Stimulated activated CD8-positive, alpha-beta memory T cell treated with anti-CD3 and anti-CD28 coated beads, Interleukin-12 subunit alpha, Interleukin-12 subunit beta, amount 100 ng/mL, for 24 hours (primary cell): ENCODE data around the gene NIPA2.

Source experiments
- DNase-seq: peaks from one replicate; pipeline ENCODE4 v3.0.0-alpha.2; 2020; ENCODE audit errors: extremely low read depth

The NIPA2 gene

GRCh38 chr15:22839046-22839695 is 705 bp downstream of the NIPA2 start:
- DNase-seq = no peak

GRCh38 chr15:22844421-22845288 is 6.2 kb downstream of the NIPA2 start:
- no peak for DNase-seq

- DNase-seq = no peak
These were observed 6.9 kb downstream of the NIPA2 start for GRCh38 chr15:22845289-22845900.

GRCh38 chr15:22846073-22846472 is 7.6 kb downstream of the NIPA2 start:
- no peak for DNase-seq

- no peak for DNase-seq
These were observed 11.6 kb downstream of the NIPA2 start for GRCh38 chr15:22850055-22850454.

DNA sequence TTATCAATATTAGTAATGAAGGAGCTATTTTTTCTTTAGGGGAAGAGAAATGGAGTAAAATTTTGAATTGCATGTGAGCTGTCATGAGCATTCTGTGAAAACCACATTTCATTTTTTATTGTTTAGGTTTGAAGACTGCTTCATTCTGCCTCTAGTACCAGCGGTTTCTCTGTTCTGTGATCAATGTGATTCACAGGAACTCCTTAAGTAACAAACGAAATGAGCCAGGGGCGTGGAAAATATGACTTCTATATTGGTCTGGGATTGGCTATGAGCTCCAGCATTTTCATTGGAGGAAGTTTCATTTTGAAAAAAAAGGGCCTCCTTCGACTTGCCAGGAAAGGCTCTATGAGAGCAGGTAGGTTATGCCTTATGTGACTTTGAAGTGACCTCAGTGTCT is 13.0 kb downstream of the NIPA2 start:
- no peak for DNase-seq

DNA sequence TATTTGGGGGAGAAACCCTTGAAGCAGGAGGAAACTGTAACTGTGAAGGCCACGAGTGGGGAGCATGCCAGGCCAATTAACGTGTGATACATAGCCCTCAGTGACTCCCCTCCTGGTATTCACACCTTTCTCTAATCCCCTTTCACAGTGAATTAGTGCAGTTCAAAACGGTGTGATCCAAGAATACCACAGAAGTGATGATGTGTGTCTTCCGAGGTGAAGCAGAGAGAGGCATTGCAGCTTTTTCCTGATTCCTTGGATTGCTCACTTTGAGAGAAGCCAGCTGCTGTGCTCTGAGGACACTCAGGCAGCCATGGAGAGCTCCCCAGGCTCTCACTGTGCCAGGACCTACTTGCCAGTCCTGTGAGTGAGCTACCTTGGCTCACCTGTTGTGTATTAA is 17.3 kb downstream of the NIPA2 start:
- DNase-seq = no peak

DNA sequence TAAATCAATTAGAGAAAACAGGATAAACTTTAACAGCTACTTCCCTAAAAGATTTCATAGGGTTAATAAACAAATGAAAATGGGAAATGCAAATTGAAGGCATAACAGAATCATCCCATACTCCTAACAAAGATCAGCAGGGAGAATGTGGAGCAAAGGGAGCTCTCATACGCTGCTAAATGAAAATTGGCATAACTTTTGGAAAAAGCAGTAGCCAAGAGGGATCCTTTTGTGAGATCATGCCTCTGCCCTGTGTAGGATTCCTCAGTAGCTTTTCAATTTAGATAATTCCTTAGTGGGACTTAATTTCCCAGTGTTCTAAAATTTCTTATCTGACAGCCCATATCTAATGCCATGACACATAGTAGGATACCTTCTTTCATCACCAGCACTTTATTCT is 18.2 kb downstream of the NIPA2 start:
- DNase-seq = no peak

DNA sequence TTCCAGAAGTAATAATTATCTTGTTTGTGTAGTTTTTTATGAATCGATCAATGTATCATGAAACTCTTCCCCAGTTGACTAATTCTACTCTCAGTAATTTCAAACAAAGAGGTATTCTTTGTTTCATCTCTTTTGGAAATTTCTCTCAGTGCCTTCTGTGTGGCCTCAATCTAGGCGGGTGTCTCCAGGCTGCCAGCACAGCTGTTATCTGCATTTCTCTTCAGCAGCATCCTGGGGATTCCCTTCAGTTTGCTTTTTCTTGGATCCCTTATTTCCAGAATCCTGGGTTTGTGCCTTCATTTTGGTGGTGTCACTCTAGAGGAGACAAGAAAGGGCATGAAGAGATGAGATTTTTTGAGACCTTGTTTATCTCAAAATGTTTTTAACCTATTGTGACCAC is 22.7 kb downstream of the NIPA2 start:
- no peak for DNase-seq

GRCh38 chr15:22863356-22863755 is 24.9 kb downstream of the NIPA2 start:
- no peak for DNase-seq

GRCh38 chr15:22866079-22866478 is 27.6 kb downstream of the NIPA2 start:
- DNase-seq = no peak

DNA sequence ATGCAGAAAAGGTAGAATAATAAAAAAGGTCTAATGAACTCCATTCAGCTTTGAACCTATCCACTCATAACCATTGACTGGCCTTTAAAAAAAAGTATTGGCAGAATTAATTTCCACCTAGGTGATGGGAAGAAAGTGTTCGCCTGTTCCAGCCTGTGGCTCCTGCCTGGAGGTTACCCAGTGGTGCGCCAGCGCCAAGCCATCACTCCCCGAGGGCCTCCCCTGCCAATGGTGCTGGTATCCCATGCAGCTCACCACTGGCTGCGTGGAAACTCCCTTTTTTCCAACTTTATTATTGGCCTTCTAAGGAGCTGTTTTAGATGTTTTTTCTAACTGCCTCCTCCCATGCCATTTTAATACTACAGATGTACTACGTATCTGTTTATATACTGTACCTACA is 29.4 kb downstream of the NIPA2 start:
- DNase-seq = no peak

- no peak for DNase-seq
These were observed 30.0 kb downstream of the NIPA2 start for GRCh38 chr15:22868495-22868894.

DNA sequence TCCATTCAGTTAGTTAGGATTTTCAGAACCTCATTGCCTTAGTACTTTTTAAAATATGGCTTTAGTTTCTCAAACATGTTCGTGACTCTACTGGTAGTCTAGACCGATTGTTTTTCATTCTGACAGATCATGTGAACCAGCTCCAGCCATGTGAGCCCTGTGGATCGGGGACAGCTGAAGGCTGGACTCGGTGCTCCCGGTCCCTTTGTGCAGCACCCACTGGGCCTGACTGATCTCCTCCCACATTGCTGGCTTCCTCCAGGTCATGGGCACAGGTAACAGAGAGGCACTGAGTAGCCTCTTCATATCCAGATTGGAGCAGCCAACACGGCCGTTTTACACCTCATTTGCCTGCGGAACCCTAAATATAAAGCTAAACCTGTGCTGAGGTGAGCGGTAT is 30.5 kb downstream of the NIPA2 start:
- DNase-seq = no peak

- DNase-seq = no peak
These were observed 31.4 kb downstream of the NIPA2 start for GRCh38 chr15:22869856-22870255.

GRCh38 chr15:22870865-22871264 is 32.4 kb downstream of the NIPA2 start:
- DNase-seq = no peak

DNA sequence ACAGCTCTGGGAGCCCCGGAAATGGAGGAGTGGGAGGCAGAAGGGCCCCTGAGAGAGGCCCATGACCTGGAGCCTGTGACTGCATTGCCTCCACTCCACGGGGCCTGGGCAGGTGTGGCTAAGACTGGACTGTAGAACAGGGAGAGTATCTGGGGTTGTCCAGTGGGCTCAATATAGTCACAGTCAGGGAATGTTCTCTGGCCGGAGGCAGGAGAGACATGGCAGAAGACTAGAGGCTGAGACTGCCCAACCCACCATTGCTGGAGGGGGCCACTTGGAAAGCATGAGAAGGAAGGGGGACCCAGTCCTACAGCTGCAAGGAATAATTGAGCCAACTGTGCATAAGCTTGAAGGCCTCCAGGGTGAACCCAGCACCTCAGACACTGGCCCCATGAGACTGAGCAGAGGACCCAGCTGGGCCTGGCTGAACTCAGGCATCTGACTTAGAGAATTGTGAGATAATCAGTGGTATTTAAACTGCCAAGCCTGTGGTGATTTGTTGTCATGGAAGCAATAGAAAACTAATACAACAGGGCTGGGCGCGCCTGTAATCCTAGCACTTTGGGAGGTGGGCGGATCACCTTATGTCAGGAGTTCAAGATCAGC is 33.1 kb downstream of the NIPA2 start:
- DNase-seq = no peak

- no peak for DNase-seq
These were observed 34.7 kb downstream of the NIPA2 start for GRCh38 chr15:22872936-22873701.

DNA sequence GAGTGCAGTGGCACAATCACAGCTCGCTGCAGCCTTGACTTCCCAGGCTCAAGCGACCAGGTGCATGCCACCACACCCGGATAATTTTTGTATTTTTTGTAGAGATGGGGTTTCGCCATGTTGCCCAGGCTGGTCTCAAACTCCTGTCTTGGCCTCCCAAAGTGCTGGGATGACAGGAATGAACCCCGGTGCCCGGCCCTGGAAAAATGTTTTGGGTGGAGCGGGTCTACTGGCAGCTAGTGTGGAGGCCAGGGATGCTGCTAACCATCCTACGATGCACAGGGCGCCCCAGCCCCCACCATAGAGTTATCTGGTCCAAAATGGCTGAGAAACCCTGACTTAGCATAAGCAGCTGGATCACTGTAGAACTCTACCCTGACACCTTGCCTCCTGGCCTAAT is 35.4 kb downstream of the NIPA2 start:
- DNase-seq = no peak

GRCh38 chr15:22874256-22874655 is 35.8 kb downstream of the NIPA2 start:
- no peak for DNase-seq

GRCh38 chr15:22874966-22875365 is 36.5 kb downstream of the NIPA2 start:
- no peak for DNase-seq

DNA sequence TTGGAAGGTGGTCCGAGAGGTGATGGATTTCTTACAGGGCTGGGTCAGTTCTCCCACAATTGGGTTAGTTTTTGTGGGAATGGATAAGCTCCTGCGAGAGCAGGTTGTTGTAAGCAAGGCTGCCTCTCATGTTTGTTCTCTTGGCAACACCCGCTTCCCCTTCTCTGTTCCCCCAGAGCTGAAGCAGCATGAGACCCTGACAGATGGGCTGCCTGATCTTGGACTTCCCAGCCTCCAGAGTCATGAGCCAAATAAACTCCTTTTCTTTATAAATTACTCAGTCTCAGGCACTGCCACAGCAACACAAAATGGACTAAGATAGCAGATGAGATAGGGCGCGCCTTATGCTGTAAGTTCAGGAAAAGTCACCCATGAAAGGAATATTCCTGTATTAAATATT is 38.7 kb downstream of the NIPA2 start:
- no peak for DNase-seq
